ENCODE results near the gene MGAT4A.
"Not testable (repeated sequence)": the region's sequence is repeated elsewhere in the genome, so short reads cannot be mapped to it uniquely, and the experiment has no call there.

Gene MGAT4A

GRCh38 chr2:98692090-98693054, 38.6 kb downstream of the MGAT4A start:
- H3K9me3 ChIP-seq (ENCODE audit: control insufficient read depth, low read length) = no peaks in the 10 kb centered on the region
- H3K4me3 ChIP-seq (ENCODE audit: low read length) = no peak overlapping the region
- H3K27me3 ChIP-seq (ENCODE audit: control insufficient read depth, insufficient read depth, low read length) = no peaks in the 10 kb centered on the region
- no peaks in the 10 kb centered on the region for H3K4me1 ChIP-seq (ENCODE audit: control insufficient read depth, insufficient read depth, low read length)
- H3K36me3 ChIP-seq (ENCODE audit: control insufficient read depth, insufficient read depth, low read length) = no peaks in the 10 kb centered on the region
- H3K9ac ChIP-seq (ENCODE audit: low read length) = no peak overlapping the region

- H3K27me3 ChIP-seq (ENCODE audit: control insufficient read depth, insufficient read depth, low read length) = no peaks in the 10 kb centered on the region
- no peak overlapping the region for H3K9ac ChIP-seq (ENCODE audit: low read length)
- no peaks in the 10 kb centered on the region for H3K9me3 ChIP-seq (ENCODE audit: control insufficient read depth, low read length)
- H3K36me3 ChIP-seq (ENCODE audit: control insufficient read depth, insufficient read depth, low read length) = no peaks in the 10 kb centered on the region
- no peak overlapping the region for H3K4me3 ChIP-seq (ENCODE audit: low read length)
- H3K4me1 ChIP-seq (ENCODE audit: control insufficient read depth, insufficient read depth, low read length) = no peaks in the 10 kb centered on the region
These were observed 39.6 kb downstream of the MGAT4A start for GRCh38 chr2:98691303-98691702.

- Histone ChIP-seq H3K9ac (ENCODE audit: low read length) (no peak overlapping the region), H3K9me3 (ENCODE audit: control insufficient read depth, low read length) (no peaks in the 10 kb centered on the region), H3K4me3 (ENCODE audit: low read length) (no peak overlapping the region), H3K36me3 (ENCODE audit: control insufficient read depth, insufficient read depth, low read length) (no peaks in the 10 kb centered on the region), H3K27me3 (ENCODE audit: control insufficient read depth, insufficient read depth, low read length) (no peaks in the 10 kb centered on the region), H3K4me1 (ENCODE audit: control insufficient read depth, insufficient read depth, low read length) (no peaks in the 10 kb centered on the region)
These were observed 44.7 kb downstream of the MGAT4A start for GRCh38 chr2:98685930-98686887.

GRCh38 chr2:98683728-98684127, 47.2 kb downstream of the MGAT4A start:
- H3K4me1 ChIP-seq (ENCODE audit: control insufficient read depth, insufficient read depth, low read length) = no peaks in the 10 kb centered on the region
- H3K36me3 ChIP-seq (ENCODE audit: control insufficient read depth, insufficient read depth, low read length) = no peaks in the 10 kb centered on the region
- no peaks in the 10 kb centered on the region for H3K27me3 ChIP-seq (ENCODE audit: control insufficient read depth, insufficient read depth, low read length)
- H3K9me3 ChIP-seq (ENCODE audit: control insufficient read depth, low read length) = no peaks in the 10 kb centered on the region
- H3K9ac ChIP-seq (ENCODE audit: low read length) = no peak overlapping the region
- H3K4me3 ChIP-seq (ENCODE audit: low read length) = no peak overlapping the region

GRCh38 chr2:98676742-98677141, 54.2 kb downstream of the MGAT4A start:
- Histone ChIP-seq H3K36me3 (ENCODE audit: control insufficient read depth, insufficient read depth, low read length) (no peaks in the 10 kb centered on the region), H3K9me3 (ENCODE audit: control insufficient read depth, low read length) (no peaks in the 10 kb centered on the region), H3K4me3 (ENCODE audit: low read length) (no peak overlapping the region), H3K27me3 (ENCODE audit: control insufficient read depth, insufficient read depth, low read length) (no peaks in the 10 kb centered on the region), H3K4me1 (ENCODE audit: control insufficient read depth, insufficient read depth, low read length) (no peaks in the 10 kb centered on the region), H3K9ac (ENCODE audit: low read length) (no peak overlapping the region)

GRCh38 chr2:98674233-98674964, 56.5 kb downstream of the MGAT4A start:
- Histone ChIP-seq H3K27me3 (ENCODE audit: control insufficient read depth, insufficient read depth, low read length) (no peaks in the 10 kb centered on the region), H3K9ac (ENCODE audit: low read length) (no peak overlapping the region), H3K36me3 (ENCODE audit: control insufficient read depth, insufficient read depth, low read length) (no peaks in the 10 kb centered on the region), H3K4me1 (ENCODE audit: control insufficient read depth, insufficient read depth, low read length) (no peaks in the 10 kb centered on the region), H3K4me3 (ENCODE audit: low read length) (no peak overlapping the region), H3K9me3 (ENCODE audit: control insufficient read depth, low read length) (no peaks in the 10 kb centered on the region)

GRCh38 chr2:98669675-98670074, 61.3 kb downstream of the MGAT4A start:
- H3K4me3 ChIP-seq (ENCODE audit: low read length) = no peak overlapping the region
- no peak overlapping the region for H3K9ac ChIP-seq (ENCODE audit: low read length)
- H3K27me3 ChIP-seq (ENCODE audit: control insufficient read depth, insufficient read depth, low read length) = no peaks in the 10 kb centered on the region
- no peaks in the 10 kb centered on the region for H3K9me3 ChIP-seq (ENCODE audit: control insufficient read depth, low read length)
- no peaks in the 10 kb centered on the region for H3K36me3 ChIP-seq (ENCODE audit: control insufficient read depth, insufficient read depth, low read length)
- H3K4me1 ChIP-seq (ENCODE audit: control insufficient read depth, insufficient read depth, low read length) = no peaks in the 10 kb centered on the region

- Histone ChIP-seq H3K4me3 (ENCODE audit: low read length) (no peak overlapping the region), H3K4me1 (ENCODE audit: control insufficient read depth, insufficient read depth, low read length) (no peaks in the 10 kb centered on the region), H3K27me3 (ENCODE audit: control insufficient read depth, insufficient read depth, low read length) (no peaks in the 10 kb centered on the region), H3K9me3 (ENCODE audit: control insufficient read depth, low read length) (no peaks in the 10 kb centered on the region), H3K36me3 (ENCODE audit: control insufficient read depth, insufficient read depth, low read length) (no peaks in the 10 kb centered on the region), H3K9ac (ENCODE audit: low read length) (no peak overlapping the region)
These were observed 65.3 kb downstream of the MGAT4A start for GRCh38 chr2:98665677-98666076.

GRCh38 chr2:98664323-98664722, 66.6 kb downstream of the MGAT4A start:
- H3K27me3 ChIP-seq (ENCODE audit: control insufficient read depth, insufficient read depth, low read length) = no peaks in the 10 kb centered on the region
- no peak overlapping the region for H3K9ac ChIP-seq (ENCODE audit: low read length)

GRCh38 chr2:98663511-98664090, 67.3 kb downstream of the MGAT4A start:
- H3K9me3 ChIP-seq (ENCODE audit: control insufficient read depth, low read length) = no peaks in the 10 kb centered on the region
- H3K36me3 ChIP-seq (ENCODE audit: control insufficient read depth, insufficient read depth, low read length) = no peaks in the 10 kb centered on the region
- H3K4me3 ChIP-seq (ENCODE audit: low read length) = no peak overlapping the region
- H3K27me3 ChIP-seq (ENCODE audit: control insufficient read depth, insufficient read depth, low read length) = no peaks in the 10 kb centered on the region
- H3K4me1 ChIP-seq (ENCODE audit: control insufficient read depth, insufficient read depth, low read length) = no peaks in the 10 kb centered on the region
- H3K9ac ChIP-seq (ENCODE audit: low read length) = no peak overlapping the region

More at GRCh38 chr2:98664323-98664722, 66.6 kb downstream of the MGAT4A start:
- Histone ChIP-seq H3K4me1 (ENCODE audit: control insufficient read depth, insufficient read depth, low read length) (no peaks in the 10 kb centered on the region), H3K4me3 (ENCODE audit: low read length) (no peak overlapping the region), H3K9me3 (ENCODE audit: control insufficient read depth, low read length) (no peaks in the 10 kb centered on the region), H3K36me3 (ENCODE audit: control insufficient read depth, insufficient read depth, low read length) (no peaks in the 10 kb centered on the region)

- H3K4me3 ChIP-seq (ENCODE audit: low read length); H3K9ac ChIP-seq (ENCODE audit: low read length); H3K4me1 ChIP-seq (ENCODE audit: control insufficient read depth, insufficient read depth, low read length); H3K27me3 ChIP-seq (ENCODE audit: control insufficient read depth, insufficient read depth, low read length); H3K36me3 ChIP-seq (ENCODE audit: control insufficient read depth, insufficient read depth, low read length); H3K9me3 ChIP-seq (ENCODE audit: control insufficient read depth, low read length): not testable (repeated sequence)
These were observed 71.5 kb downstream of the MGAT4A start for GRCh38 chr2:98659491-98659840.
